Measurements from ENCODE around the gene CCR4.
"Not testable (repeated sequence)": the region's sequence is repeated elsewhere in the genome, so short reads cannot be mapped to it uniquely, and the experiment has no call there.

The CCR4 gene

GRCh38 chr3:32934150-32934742 is 17.2 kb upstream of the CCR4 start:
- Histone ChIP-seq H3K27me3 (ENCODE audit: control insufficient read depth, insufficient read depth, low read length) (no peaks in the 10 kb centered on the region), H3K9me3 (ENCODE audit: control insufficient read depth, insufficient read depth, low read length) (no peaks in the 10 kb centered on the region), H3K36me3 (ENCODE audit: control insufficient read depth, insufficient read depth, low read length) (no peaks in the 10 kb centered on the region), H3K4me3 (ENCODE audit: low read depth, low read length) (no peak overlapping the region), H3K4me1 (ENCODE audit: control insufficient read depth, insufficient read depth, low read length) (no peaks in the 10 kb centered on the region), H3K27ac (ENCODE audit: low read depth, low read length) (no peak overlapping the region), H3K9ac (ENCODE audit: low read depth, low read length) (no peak overlapping the region)

- Histone ChIP-seq H3K36me3 (ENCODE audit: control insufficient read depth, insufficient read depth, low read length) (no peaks in the 10 kb centered on the region), H3K4me1 (ENCODE audit: control insufficient read depth, insufficient read depth, low read length) (no peaks in the 10 kb centered on the region), H3K27ac (ENCODE audit: low read depth, low read length) (no peak overlapping the region), H3K9ac (ENCODE audit: low read depth, low read length) (no peak overlapping the region), H3K27me3 (ENCODE audit: control insufficient read depth, insufficient read depth, low read length) (no peaks in the 10 kb centered on the region), H3K4me3 (ENCODE audit: low read depth, low read length) (no peak overlapping the region), H3K9me3 (ENCODE audit: control insufficient read depth, insufficient read depth, low read length) (no peaks in the 10 kb centered on the region)
Observed at GRCh38 chr3:32937331-32937730, 14.1 kb upstream of the CCR4 start.

- H3K4me1 ChIP-seq (ENCODE audit: control insufficient read depth, insufficient read depth, low read length); H3K4me3 ChIP-seq (ENCODE audit: low read depth, low read length); H3K9me3 ChIP-seq (ENCODE audit: control insufficient read depth, insufficient read depth, low read length); H3K27me3 ChIP-seq (ENCODE audit: control insufficient read depth, insufficient read depth, low read length); H3K36me3 ChIP-seq (ENCODE audit: control insufficient read depth, insufficient read depth, low read length); H3K9ac ChIP-seq (ENCODE audit: low read depth, low read length); H3K27ac ChIP-seq (ENCODE audit: low read depth, low read length): not testable (repeated sequence)
Observed at GRCh38 chr3:32939531-32940284, 11.7 kb upstream of the CCR4 start.

GRCh38 chr3:32940726-32941125 is 10.7 kb upstream of the CCR4 start:
- Histone ChIP-seq H3K9ac (ENCODE audit: low read depth, low read length) (no peak overlapping the region), H3K36me3 (ENCODE audit: control insufficient read depth, insufficient read depth, low read length) (no peaks in the 10 kb centered on the region), H3K4me1 (ENCODE audit: control insufficient read depth, insufficient read depth, low read length) (no peaks in the 10 kb centered on the region), H3K27me3 (ENCODE audit: control insufficient read depth, insufficient read depth, low read length) (no peaks in the 10 kb centered on the region), H3K27ac (ENCODE audit: low read depth, low read length) (no peak overlapping the region), H3K4me3 (ENCODE audit: low read depth, low read length) (no peak overlapping the region), H3K9me3 (ENCODE audit: control insufficient read depth, insufficient read depth, low read length) (no peaks in the 10 kb centered on the region)

DNA sequence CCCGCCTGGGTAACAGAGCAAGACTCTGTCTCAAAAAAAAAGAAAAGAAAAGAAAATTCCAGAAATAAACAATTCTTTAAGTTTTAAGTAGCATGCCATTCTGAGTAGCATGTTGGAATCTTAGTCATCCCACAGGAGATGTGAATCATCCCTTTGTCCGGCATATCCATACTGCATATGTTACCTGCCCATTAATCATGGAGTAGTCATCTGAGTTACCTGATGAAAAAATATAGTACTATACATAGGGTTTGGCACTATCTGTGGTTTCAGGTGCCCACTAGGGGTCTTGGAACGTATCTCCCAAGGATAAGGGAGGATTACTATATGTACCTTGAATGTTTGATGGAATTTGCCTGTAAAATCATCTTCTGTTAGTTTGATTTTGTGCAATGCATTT is 6.3 kb upstream of the CCR4 start:
- no peak overlapping the region for H3K4me3 ChIP-seq (ENCODE audit: low read depth, low read length)
- no peaks in the 10 kb centered on the region for H3K27me3 ChIP-seq (ENCODE audit: control insufficient read depth, insufficient read depth, low read length)
- H3K27ac ChIP-seq (ENCODE audit: low read depth, low read length) = no peak overlapping the region
- H3K9me3 ChIP-seq (ENCODE audit: control insufficient read depth, insufficient read depth, low read length) = no peaks in the 10 kb centered on the region
- H3K9ac ChIP-seq (ENCODE audit: low read depth, low read length) = no peak overlapping the region
- no peaks in the 10 kb centered on the region for H3K36me3 ChIP-seq (ENCODE audit: control insufficient read depth, insufficient read depth, low read length)
- no peaks in the 10 kb centered on the region for H3K4me1 ChIP-seq (ENCODE audit: control insufficient read depth, insufficient read depth, low read length)

- H3K9ac ChIP-seq (ENCODE audit: low read depth, low read length); H3K4me1 ChIP-seq (ENCODE audit: control insufficient read depth, insufficient read depth, low read length); H3K27me3 ChIP-seq (ENCODE audit: control insufficient read depth, insufficient read depth, low read length); H3K27ac ChIP-seq (ENCODE audit: low read depth, low read length); H3K9me3 ChIP-seq (ENCODE audit: control insufficient read depth, insufficient read depth, low read length); H3K4me3 ChIP-seq (ENCODE audit: low read depth, low read length); H3K36me3 ChIP-seq (ENCODE audit: control insufficient read depth, insufficient read depth, low read length): not testable (repeated sequence)
Observed at GRCh38 chr3:32945598-32945997, 5.8 kb upstream of the CCR4 start.

DNA sequence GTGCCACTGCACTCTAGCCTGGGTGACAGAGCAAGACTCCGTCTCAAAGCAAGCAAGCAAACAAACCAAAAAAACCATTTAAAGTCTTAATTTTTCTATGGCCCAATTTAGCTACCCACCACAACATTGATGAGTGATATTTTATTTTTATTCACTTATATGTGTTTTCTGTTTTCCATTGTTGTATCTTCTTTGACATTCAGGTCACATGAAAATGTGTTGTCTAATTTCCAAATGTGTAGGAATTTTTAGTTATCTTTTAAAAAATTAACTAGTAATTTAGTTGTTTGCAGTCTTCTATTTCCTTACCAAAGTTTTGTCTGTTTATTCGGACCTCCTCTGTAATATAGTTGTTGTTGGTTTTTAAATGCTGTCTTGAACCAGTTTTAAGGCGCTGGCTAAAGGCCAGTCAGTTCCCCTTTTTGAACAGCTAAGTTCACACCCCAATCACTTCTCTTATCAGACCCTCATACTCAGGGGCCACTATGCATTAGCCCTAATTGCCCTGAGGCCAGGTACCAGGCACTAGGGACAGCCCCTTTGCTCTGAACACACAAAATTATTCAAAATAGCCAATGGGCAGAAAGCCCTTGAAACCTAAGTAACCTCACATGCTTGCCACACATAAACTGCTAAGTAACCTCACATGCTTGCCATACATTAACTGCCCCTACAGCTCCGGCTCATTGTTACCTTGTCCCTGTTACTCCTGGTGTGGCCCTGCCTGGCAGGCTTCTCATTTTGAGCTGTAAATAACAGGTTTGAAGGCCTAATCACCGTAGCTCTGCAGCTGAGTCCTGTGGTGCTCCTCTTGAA is 4.3 kb upstream of the CCR4 start:
- Histone ChIP-seq H3K27me3 (ENCODE audit: control insufficient read depth, insufficient read depth, low read length) (no peaks in the 10 kb centered on the region), H3K27ac (ENCODE audit: low read depth, low read length) (no peak overlapping the region), H3K4me1 (ENCODE audit: control insufficient read depth, insufficient read depth, low read length) (no peaks in the 10 kb centered on the region), H3K9ac (ENCODE audit: low read depth, low read length) (no peak overlapping the region), H3K4me3 (ENCODE audit: low read depth, low read length) (no peak overlapping the region), H3K36me3 (ENCODE audit: control insufficient read depth, insufficient read depth, low read length) (no peaks in the 10 kb centered on the region), H3K9me3 (ENCODE audit: control insufficient read depth, insufficient read depth, low read length) (no peaks in the 10 kb centered on the region)

DNA sequence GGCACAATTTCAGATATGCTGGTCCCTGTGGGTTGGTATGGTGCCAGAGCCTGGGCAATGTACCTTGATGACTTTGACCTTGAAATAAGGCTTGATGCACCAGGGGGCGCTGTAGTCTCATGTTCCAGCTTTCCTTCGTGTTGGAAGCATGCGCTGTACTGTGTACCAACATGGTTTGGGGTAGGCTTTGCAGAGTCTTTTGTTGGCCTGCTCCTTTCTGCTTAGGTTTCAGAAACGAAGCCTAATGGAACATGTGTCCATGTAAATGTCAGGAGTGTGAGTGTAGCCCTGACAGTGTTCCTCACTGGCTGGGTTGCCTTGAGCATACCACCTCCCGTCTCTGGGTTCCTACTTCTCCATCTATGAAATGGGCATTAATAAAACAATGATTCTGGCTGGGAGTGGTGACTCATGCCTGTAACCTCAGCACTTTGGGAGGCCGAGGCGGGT is 3.6 kb upstream of the CCR4 start:
- no peaks in the 10 kb centered on the region for H3K4me1 ChIP-seq (ENCODE audit: control insufficient read depth, insufficient read depth, low read length)
- no peak overlapping the region for H3K4me3 ChIP-seq (ENCODE audit: low read depth, low read length)
- H3K27ac ChIP-seq (ENCODE audit: low read depth, low read length) = no peak overlapping the region
- no peaks in the 10 kb centered on the region for H3K27me3 ChIP-seq (ENCODE audit: control insufficient read depth, insufficient read depth, low read length)
- no peak overlapping the region for H3K9ac ChIP-seq (ENCODE audit: low read depth, low read length)
- no peaks in the 10 kb centered on the region for H3K9me3 ChIP-seq (ENCODE audit: control insufficient read depth, insufficient read depth, low read length)
- no peaks in the 10 kb centered on the region for H3K36me3 ChIP-seq (ENCODE audit: control insufficient read depth, insufficient read depth, low read length)

DNA sequence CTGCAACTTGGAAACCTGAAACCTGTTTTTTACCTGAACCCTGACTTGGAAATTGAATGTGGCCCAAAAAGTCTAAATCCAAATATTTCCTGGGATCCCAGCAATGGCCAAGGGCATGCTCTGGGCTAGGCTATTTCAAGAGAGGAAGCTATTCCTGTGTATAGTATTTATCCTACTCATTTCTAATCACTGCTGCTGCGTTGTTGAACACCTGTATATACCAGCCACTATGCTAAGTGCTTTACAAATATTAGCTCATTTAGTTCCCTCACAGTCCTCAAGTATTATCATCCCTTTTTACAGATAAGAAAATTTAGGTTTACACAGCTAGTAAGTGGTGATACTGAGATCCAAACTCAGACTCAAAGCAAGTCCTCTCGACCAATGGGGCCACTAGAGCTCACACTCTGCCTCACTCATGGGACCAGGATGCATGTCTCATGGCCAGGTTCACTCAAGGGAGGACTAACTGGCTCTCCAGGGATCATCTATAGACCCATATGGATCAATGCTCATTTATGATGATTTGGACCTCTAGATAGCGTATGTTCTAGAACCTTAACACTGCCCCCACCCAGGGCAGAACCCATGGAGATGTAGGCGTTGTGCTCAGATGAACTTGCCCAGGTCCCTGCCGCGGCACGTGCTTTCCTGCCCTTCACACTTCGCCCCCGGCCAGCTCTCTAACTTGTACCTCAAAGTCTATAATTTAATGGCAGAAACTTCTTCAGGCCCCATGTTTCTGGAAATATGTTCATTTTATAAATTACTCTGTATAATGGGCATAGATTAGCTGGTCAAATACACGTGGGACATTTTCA is 2.6 kb upstream of the CCR4 start:
- Histone ChIP-seq H3K4me1 (ENCODE audit: control insufficient read depth, insufficient read depth, low read length) (no peaks in the 10 kb centered on the region), H3K27me3 (ENCODE audit: control insufficient read depth, insufficient read depth, low read length) (no peaks in the 10 kb centered on the region), H3K36me3 (ENCODE audit: control insufficient read depth, insufficient read depth, low read length) (no peaks in the 10 kb centered on the region), H3K9me3 (ENCODE audit: control insufficient read depth, insufficient read depth, low read length) (no peaks in the 10 kb centered on the region), H3K9ac (ENCODE audit: low read depth, low read length) (no peak overlapping the region), H3K27ac (ENCODE audit: low read depth, low read length) (no peak overlapping the region), H3K4me3 (ENCODE audit: low read depth, low read length) (no peak overlapping the region)

DNA sequence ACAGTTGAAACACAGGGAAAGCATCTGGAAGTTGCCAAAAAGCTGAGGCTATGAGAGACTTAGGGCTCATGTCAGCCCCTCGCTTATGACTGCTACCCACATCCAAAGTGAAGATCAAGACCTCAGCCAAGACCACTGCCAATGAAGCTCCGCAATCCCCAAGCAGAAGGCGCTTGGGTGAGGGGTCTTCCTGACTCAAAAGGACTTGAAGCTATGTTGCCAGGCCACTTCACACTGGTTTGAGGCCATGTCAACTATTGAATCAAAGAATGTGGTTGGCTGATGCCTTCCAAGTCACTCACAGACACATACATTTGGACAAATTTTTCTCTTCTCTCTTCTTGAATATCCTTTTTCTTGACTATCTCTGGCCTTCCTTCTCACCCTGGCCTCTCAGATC is 928 bp upstream of the CCR4 start:
- Histone ChIP-seq H3K36me3 (ENCODE audit: control insufficient read depth, insufficient read depth, low read length) (no peaks in the 10 kb centered on the region), H3K4me1 (ENCODE audit: control insufficient read depth, insufficient read depth, low read length) (no peaks in the 10 kb centered on the region), H3K4me3 (ENCODE audit: low read depth, low read length) (no peak overlapping the region), H3K9ac (ENCODE audit: low read depth, low read length) (no peak overlapping the region), H3K27ac (ENCODE audit: low read depth, low read length) (no peak overlapping the region), H3K27me3 (ENCODE audit: control insufficient read depth, insufficient read depth, low read length) (no peaks in the 10 kb centered on the region), H3K9me3 (ENCODE audit: control insufficient read depth, insufficient read depth, low read length) (no peaks in the 10 kb centered on the region)
